ENCODE data around the gene IFI16.

IFI16 gene

GRCh38 chr1:159066108-159066507 lies 56.4 kb downstream of the IFI16 start:
- FAIRE-seq = no peak

- FAIRE-seq = no peak
Observed at GRCh38 chr1:159067699-159068621, 58.3 kb downstream of the IFI16 start.

GRCh38 chr1:159068886-159069285 lies 59.2 kb downstream of the IFI16 start:
- FAIRE-seq = no peak

GRCh38 chr1:159071970-159072582 lies 62.4 kb downstream of the IFI16 start:
- FAIRE-seq = peak; percentile 94

- no peak for FAIRE-seq
Observed at GRCh38 chr1:159076438-159077119, 66.9 kb downstream of the IFI16 start, which contains the start of gene AIM2. Gene AIM2 (minus strand): TSS chr1:159076766. CDS start chr1:159073499, 3,267 bp downstream.

GRCh38 chr1:159077120-159077961 lies 67.6 kb downstream of the IFI16 start:
- FAIRE-seq = no peak

- no peak for FAIRE-seq
Observed at GRCh38 chr1:159079525-159079924, 69.8 kb downstream of the IFI16 start.

GRCh38 chr1:159081626-159082025 lies 71.9 kb downstream of the IFI16 start:
- FAIRE-seq = peak; percentile 59

GRCh38 chr1:159083013-159083412 lies 73.3 kb downstream of the IFI16 start:
- no peak for FAIRE-seq

- FAIRE-seq = no peak
Observed at GRCh38 chr1:159084152-159084551, 74.4 kb downstream of the IFI16 start.

- no peak for FAIRE-seq
Observed at GRCh38 chr1:159084867-159085266, 75.2 kb downstream of the IFI16 start.

GRCh38 chr1:159088050-159088449 lies 78.3 kb downstream of the IFI16 start:
- FAIRE-seq = no peak

GRCh38 chr1:159088546-159089183 lies 79.0 kb downstream of the IFI16 start:
- no peak for FAIRE-seq

- no peak for FAIRE-seq
Observed at GRCh38 chr1:159089184-159089791, 79.6 kb downstream of the IFI16 start.

- no peak for FAIRE-seq
Observed at GRCh38 chr1:159090286-159091179, 80.8 kb downstream of the IFI16 start.

GRCh38 chr1:159091180-159091560 lies 81.5 kb downstream of the IFI16 start:
- FAIRE-seq = no peak

- no peak for FAIRE-seq
Observed at GRCh38 chr1:159091607-159092031, 81.9 kb downstream of the IFI16 start.

GRCh38 chr1:159092036-159092760 lies 82.5 kb downstream of the IFI16 start:
- no peak for FAIRE-seq

GRCh38 chr1:159098596-159098995 lies 88.9 kb downstream of the IFI16 start:
- FAIRE-seq = no peak

- no peak for FAIRE-seq
Observed at GRCh38 chr1:159100589-159100988, 90.9 kb downstream of the IFI16 start.
